GM21576 (cell line): ENCODE data around the gene RANBP1.
"Not testable (repeated sequence)": the region's sequence is repeated elsewhere in the genome, so short reads cannot be mapped to it uniquely, and the experiment has no call there.

Experiments
- ATAC-seq: cut with Tn5 transposase; IDR thresholded peaks from one replicate; pipeline ENCODE4 v1.9.1; 2021; ENCODE audit warnings: mild to moderate bottlenecking, moderate library complexity; ENCODE audit not compliant: unreplicated experiment

The RANBP1 gene

DNA sequence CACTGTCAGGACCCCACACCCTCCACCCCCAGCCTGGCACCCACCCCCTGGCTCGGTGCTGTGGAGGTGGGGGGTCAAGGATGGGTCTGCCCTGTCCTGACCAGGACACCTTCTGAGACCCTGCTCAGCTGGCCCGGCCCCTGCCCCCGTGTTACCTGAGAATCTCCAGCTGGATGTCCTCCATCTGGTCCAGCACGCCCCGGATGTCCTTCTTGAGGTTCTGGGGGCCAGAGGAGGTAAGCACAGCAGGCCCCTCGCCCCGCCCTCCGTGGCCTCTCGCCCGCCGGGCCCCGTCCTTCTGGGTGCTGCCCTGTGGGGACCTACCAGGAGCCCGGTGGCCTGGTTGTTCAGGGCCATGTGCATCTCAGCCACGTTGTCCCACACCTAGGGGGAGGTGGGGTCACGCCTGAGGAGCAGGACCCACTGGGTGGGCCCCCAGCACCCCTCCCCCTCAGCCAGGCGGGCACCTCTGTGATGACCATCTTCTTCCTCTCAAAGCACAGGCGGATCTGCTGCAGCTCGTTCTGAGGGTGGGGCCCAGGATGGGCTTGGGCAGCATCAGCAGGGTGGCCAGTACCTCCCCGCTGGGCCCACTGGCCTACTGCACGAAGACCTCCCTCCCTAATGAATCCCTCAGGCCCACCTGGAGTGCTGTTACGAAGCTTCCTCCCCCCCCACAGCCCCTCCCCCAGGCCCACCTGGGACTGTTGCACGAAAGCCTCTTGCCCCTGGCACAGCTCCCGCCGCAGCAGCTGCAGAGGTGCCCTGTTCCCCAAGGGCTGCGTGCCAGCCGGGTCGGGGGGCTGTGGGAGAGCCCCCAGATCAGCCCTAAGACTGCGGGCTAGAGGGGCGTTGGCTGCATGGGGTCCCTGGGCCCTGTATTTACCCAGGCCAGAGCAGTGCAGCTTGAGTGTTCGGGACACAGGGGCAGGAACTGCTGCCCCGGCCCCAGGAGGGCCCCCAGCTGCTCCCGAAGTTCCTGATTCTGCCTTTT is 33.6 kb downstream of the RANBP1 start:
- no peak for ATAC-seq

DNA sequence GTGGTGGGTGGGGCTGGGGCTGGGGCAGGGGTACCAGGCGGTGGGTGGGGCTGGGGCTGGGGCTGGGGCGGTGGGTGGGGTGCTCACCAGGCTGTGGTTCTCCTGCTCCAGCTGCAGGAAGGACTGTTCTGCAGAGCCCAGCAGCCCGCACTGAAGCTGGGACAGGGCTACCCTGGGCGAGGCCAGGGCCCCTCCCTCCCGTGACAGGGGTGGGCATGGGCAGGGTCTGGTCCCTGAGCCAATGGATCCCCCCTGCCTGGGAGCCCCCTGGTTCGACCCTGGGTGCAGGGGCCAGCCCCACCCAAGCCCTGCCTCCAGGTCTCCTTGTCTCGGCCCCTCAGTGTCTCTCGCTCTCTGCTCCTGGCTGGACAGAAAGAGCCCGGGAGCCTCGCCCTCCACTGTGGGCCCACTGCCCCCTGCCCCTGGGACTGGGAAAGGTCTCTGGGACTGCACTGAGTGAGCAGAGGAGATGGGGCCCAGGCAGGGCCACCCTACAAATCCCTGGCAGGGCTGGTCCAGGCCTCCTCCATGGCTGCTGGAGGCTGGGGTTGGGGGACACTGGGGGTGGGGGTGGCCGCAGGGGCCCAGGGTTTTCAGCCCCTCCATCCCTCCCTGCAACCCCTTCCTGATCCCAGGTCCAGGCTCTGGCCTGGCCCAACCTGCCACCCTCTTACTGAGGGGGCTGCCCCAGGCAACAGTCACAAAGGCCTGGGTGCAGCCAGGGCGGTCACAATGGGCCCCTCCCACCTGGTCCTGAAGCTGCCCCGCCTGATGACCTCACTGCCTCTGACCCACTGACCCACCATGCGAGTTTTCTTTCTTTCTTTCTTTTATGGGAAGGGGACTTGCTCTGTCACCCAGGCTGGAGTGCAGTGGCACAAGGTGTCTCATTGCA is 34.7 kb downstream of the RANBP1 start, which contains the start of gene CCDC188:
CCDC188 (minus strand) TSS at position 675 of the 895 bp plus-strand sequence; CDS start at position 606, 69 bp downstream.
- ATAC-seq = no peak

DNA sequence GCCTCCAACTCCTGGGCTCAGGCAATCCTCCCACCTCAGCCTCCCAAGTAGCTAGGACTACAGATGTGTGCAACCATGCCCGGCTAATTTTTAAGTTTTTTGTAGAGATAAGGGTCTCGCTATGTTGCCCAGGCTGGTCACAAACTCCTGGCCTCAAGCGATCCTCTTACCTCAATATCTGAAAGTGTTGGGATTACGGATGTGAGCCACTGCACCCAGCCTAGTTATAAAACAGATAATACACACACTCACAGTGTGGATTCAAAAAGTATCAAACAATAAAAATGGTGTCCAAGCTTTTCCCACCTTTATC is 35.3 kb downstream of the RANBP1 start:
- ATAC-seq = no peak

DNA sequence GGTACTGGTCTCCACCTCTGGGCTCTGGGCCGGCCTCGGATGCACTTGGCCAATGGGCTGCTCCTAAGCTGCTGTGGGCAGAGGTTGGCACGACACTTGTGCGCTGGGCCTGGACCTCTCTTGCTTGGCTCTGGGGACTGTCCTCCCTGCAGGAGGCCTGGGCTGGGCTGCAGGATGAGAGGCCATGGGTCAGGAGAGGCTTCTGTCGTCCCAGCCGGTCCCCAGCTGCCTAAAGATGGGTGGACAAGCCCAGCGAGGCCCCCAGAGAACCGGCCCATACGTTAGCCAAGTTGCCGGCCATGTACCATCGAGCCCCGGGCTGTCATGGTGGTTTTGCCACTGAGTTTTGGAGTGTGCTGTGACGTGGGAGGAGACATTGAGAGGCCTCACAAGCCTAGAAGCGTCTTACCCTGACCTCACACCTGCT is 36.6 kb downstream of the RANBP1 start:
- ATAC-seq = no peak

DNA sequence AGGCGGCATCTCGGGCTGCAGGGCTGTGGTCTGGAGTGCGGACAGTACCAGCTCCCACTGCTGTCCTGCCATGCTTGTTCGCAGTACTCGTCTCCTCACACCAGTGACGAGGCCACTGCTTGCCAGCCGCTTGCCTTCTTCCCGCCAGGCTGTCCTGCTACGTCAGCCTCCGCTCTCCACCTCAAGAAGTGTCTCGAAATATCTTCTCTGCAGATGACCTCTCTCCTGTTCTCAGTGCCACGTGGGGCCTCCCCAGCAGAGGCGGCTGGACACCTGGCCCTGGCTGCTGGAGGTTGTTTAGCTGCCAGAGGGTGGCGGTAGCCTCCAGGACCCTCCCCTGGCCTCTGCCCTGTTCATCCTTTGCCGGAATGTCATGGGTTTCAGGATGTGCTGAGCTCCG is 38.0 kb downstream of the RANBP1 start:
- ATAC-seq = no peak

DNA sequence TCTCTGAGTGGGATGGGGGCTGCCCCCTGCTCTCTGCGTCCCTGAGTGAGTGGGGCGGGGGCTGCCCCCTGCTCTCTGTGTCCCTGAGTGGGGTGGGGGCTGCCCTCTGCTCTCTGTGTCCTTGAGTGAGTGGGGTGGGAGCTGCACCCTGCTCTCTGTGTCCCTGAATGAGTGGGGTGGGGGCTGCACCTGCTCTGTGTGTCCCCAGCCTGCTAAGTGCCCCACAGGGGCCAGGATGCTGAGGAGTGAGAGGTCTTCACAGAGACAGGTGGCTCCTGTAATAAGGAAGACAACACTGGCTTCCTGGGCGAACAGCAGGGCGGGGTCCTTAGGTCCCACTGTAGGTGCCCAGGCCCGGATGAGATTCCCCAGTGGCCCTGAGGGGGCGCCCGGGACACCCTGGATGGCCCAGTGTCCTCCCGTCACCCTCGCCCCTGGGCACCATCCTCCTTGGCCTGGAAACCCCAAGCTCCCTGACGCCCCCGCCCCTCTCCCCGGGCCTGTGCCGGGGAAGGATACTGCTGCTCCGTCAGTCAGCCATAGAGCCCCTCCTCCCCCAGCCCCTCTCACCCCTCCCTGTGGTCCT is 38.8 kb downstream of the RANBP1 start:
- no peak for ATAC-seq

DNA sequence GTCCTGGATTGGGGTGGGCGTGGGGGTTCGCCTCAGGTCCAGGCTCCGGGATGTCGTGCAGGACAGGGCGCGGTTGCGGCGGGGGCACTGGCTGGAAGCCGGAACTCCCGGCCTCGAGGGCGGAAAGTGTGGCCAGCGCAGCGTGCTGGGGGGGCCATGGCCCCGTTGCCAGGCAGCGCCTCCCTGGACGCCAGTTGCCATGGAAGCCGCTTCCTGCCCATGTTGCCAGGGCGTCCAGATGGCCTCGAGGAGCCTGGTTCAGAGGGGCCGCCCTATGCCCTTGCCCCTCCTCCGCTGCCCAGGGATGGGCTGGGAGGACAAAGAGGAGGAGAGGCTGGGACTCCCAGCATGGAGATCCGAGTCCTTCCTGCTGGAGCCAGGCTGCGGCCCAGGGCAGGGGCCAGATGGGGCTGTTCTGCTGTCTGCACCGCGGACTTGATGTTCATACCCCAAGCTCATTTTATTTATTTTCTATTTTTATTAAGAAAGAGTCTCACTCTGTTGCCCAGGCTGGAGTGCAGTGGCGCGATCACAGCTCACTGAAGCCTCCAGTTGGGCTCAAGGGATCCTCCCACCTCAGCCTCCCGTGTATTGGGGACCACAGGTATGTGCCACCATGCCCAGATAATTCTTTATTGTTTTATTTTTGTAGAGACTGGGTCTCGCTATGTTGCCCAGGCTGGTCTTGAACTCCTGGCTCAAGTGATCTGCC is 39.6 kb downstream of the RANBP1 start:
- no peak for ATAC-seq

DNA sequence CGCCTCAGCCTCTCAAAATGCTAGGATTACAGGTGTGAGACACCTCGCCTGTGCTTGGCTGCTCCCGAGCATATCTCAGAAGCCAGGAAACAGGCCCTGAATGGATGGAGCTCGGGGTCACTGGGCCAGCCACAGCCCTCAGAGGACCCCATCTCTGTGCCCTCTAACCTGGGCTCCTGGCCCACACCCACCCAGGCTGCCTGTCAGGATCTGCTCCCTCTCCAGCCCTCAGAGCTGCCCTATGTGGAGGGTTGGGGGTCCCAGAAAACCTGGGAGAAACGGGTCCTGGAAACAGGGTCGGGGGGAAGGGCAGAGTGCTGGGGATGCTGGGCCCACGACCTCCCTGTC is 40.1 kb downstream of the RANBP1 start:
- no peak for ATAC-seq

DNA sequence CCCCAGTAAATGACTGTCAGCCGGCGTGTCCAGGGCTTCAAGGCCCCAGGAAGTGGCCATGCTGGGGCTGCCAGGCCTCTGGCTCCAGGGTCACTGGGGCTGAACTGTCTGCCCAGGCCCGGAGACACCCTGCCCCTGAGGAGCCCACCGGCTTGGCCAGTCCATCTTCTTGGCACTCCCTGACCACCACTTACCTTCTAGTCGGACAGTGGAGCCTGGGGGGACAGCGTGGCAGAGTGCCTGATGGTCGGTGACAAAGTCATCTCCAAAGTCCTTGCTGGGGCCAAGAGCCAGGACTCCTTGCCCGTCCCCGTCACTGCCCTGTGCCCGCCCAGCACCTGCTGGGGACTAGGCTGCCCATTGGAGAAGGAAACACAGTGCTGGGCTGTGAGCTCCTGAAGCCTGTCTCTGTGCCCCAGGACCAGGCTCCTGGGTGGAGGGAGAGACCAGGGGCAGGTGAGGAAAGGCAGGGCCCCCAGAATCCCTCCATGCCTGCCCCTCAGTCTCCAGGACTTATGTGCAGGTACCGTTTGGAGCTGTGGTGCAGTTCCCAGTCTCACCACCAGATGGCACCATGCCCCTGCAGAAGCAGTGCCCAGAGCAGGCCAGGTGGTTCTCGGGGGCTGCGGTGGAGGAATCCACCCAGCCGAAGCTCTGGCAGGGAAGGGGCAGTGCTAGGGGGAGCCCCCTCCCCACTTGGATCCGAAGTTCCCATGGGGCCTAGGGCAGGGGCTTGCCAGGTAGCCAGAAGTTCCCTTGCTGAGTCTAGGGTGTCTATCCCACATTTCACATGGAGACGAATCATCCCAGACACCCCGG is 40.9 kb downstream of the RANBP1 start:
- ATAC-seq = no peak

DNA sequence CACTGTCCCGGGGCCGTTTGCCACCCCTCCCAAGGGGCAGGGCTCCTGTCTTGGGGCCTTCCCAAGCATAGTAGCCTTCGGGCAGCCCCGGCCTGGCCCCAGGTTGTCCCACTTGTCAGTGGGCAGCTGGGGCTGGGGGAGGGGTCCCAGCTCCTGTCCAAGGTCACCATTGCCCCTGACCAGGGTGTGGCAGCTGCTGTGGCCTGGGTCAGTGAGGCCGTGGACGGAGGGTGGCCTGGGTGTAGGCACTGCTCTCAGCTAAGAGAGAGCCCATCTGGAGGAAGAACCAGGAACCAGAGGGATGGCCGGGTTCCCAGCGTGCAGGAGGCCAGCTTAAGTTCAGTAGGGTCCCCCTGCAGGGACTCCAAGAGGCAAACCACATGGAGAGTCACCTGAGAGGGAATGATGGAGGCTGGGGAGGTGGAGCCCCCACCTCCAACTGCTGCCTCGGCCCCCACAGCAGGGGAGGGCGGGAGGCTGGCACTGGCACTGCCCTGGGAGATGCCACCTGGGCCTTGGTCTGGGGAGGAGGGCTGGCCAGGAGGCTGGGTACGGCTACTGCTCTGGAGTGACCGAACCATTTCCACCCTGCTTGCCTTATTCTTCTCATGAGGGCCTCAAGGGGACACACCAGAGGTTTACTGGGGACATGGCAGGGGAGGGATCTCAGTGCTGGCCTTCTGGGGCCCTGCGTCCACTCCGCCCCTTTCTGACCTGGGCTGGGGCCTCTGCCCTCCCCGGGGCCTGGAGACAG is 41.7 kb downstream of the RANBP1 start:
- ATAC-seq = no peak

DNA sequence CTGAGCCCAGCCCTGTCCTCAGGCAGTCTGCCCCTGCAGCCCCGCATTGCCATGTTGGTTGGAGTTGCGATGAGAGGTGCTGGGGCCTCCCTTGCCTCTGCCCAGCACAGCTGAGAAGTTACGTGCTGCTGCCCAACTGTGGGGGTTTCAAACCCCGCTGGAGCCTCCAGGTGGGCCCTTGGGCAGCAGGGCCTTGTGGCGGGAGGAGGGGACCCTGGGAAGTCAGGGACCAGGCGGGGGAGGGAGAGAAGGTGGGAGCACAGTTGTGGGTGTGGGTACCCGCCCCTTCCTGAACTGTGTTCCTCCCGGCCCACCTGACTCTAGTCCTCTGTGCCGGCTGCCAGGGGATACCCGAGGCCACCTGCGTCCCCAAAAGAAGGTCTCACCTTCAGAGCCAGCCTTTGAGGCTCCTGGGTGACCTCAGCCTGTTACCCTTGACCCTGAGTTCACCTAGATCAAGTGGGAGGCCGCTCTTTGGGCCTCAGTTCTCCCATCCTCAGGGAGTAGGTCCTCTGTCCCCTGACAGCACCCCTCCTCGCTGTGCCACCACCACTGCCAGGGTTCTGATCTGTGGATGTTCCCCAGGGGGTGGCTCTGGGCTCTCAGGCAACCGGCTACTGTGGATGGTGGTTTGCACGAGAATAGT is 42.6 kb downstream of the RANBP1 start:
- no peak for ATAC-seq

DNA sequence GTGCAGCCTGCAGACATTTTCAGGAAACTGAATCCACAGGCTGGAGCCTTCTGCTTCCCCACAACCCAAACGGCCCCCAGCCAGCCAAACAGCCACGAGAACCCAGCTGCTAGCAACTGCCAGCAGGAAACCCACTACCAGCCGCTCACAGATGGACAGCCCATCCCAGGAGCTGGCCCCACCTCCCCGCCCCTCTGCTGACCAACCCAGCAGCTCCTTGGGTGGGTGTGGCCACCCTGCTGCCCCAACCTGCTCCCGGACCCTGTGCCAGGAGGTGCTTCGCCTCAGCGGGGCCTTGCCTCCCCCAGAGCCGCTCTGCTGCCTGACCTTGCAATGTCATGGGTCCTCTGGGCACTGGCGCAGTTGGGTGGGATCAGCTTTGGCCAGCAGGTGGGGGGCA is 43.2 kb downstream of the RANBP1 start:
- ATAC-seq = no peak

DNA sequence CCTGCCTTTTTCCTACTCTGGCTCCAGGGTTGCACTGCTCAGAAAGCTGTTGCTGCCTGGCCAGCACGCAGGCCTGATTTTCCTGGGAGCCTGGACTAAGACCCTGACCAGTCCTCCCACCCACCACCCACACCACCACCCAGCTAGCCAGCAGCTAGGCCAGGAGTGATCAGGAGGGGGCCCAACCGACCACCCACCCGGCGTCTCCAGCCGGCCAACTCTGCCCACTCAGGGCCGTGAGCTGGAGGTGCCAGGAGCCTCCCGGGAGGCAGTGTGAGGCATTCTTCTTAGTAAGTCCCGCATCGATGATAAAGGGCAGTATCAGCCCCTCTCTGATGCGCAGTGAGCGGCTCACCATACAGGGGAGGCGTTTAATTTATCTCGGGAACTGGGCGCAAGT is 43.6 kb downstream of the RANBP1 start:
- not testable (repeated sequence) for ATAC-seq

DNA sequence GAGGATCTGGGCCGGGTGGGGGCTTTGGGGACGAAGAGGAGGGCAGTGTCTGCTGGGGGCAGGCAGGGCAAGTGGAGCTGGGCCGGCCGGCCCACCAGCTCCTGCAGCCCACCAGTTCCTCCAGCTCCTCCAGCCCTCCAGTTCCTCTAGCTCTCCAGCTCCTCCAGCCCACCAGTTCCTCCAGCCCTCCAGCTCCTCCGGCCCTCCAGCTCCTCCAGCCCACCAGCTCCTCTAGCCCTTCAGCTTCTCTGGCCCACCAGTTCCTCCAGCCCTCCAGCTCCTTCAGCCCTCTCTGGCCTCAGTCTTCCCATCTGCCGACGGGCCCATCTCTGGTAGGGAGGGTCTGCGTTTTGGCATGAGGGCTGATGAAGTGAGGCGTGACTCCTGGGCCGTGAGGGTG is 44.1 kb downstream of the RANBP1 start:
- ATAC-seq = no peak

DNA sequence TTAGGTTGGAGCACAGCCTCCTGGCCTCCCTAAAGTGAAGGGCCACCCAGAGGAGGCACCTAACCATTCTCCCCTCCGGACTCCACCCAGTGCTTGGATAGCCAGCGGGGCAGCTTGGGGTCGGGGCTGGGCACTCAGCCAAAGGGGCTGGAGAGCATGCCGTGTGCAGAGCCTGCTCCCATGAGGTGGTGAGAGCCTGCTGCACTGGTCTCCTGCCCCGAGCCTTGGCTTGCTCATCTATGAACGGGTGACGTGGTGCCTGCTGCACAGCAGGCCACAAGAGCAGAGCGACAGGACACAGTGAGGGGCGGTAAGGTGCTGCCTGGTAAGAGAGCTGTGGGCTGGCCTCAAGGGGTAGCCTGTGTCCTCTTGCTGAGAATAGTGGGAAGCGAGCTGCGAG is 49.0 kb downstream of the RANBP1 start:
- ATAC-seq = no peak

DNA sequence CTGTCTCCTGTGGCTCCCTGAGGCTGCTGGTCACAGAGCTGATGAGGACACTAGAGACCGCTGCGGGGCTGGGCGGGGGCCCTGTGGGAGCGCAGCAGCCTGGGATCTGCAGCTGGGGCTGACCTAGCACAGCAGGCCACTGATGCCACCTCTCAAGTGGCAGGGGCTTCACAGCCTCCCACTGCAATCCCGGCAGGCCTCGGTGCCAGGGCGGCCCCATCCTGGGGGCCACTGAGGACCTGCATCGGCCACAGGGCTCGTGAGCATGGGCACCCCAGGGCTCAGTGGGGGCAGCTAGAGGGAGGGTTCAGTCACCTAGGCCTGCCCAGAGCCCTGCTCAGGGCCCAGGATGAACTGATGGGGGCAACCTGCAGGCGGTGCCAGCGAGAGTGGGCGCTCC is 49.5 kb downstream of the RANBP1 start:
- ATAC-seq = no peak

DNA sequence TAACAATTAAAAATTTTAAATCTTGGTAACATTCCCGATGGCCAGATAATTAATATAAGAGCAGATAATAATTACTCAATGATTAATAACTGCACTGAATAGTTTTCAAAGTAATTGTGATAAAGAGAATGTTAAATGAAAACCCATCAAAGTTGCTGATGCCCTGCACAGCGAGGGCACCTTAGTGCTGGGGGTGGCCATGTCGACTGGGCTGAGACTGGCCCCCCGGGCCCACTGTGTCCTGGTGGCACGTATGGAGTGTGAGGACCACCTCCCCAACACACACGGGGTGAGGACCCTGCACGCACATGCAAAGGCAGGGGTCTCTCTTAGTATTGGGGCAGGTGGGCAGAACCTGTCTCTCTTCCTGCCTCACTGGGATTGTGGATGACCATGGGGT is 50.0 kb downstream of the RANBP1 start:
- no peak for ATAC-seq

DNA sequence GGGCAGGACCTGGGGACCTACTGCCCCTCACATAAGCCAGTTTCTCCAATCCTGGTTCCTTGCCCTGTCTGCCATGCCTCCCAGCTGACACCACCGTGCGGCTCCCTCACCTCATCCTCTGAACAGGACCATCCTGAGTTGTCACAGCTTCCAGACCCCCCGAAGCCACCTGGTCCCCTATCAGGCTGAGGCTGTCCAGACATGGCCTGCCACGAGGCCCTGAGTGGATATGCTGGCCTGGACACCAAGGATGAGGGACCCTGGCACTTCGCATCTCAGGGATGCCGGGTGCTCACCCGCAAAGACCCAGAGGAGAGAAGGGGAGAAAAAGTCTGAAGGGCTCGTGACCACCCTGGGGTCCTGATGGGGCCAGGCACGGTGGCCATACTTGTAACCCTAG is 50.8 kb downstream of the RANBP1 start:
- ATAC-seq = no peak
